Panc1 (cell line): Measurements from ENCODE around the gene ACP4. TPM values are rescaled to one million over a fixed set of nuclear protein-coding genes. Genes with fewer than 3 reads are reported as not detected.
"Not testable (repeated sequence)": the region's sequence is repeated elsewhere in the genome, so short reads cannot be mapped to it uniquely, and the experiment has no call there.

Experiments
- ATAC-seq: fragments of 200-7000 bp; cut with Tn5 transposase; 2 replicates; pipeline ENCODE4 v1.9.1; 2020; ENCODE audit warnings: mild to moderate bottlenecking, moderate library complexity
- BruUV-seq: library from RNA; stranded (reverse); fragments of 400-500 nt; replicated peaks from 2 replicates; lab custom pipeline; 2021; lab: Mats Ljungman, UMichigan
- CTCF ChIA-PET: fragments of 300-600 bp; sonication (Branson Sonifier 250); formaldehyde crosslinking; loops from one replicate; lab custom pipeline; 2022; ENCODE audit warnings: antibody characterized with exemption; lab: Charles Lee
- POLR2A ChIA-PET: fragments of 300-600 bp; sonication (Branson Sonifier 250); formaldehyde crosslinking; loops from one replicate; lab custom pipeline; 2022; ENCODE audit warnings: antibody characterized with exemption; lab: Charles Lee
- DNase-seq: peaks from one replicate; pipeline ENCODE4 v3.0.0-alpha.2; 2010; ENCODE audit warnings: low read depth, low spot score
- H3K27ac ChIP-seq: 2 replicates; pipeline ENCODE4 v1.5.1; 2011; ENCODE audit warnings: mild to moderate bottlenecking, low read length, inconsistent platforms
- H3K27me3 ChIP-seq: fragments of 200-500 bp; sonication (Bioruptor generic); 2 replicates; pipeline ENCODE4 v1.6.0; 2014; ENCODE audit warnings: low read length, inconsistent platforms; ENCODE audit not compliant: control insufficient read depth, insufficient read depth
- H3K36me3 ChIP-seq: fragments of 200-500 bp; sonication (Bioruptor generic); 2 replicates; pipeline ENCODE4 v1.5.1; 2014; ENCODE audit warnings: inconsistent platforms, mild to moderate bottlenecking, low read length, moderate library complexity; ENCODE audit not compliant: control insufficient read depth, insufficient read depth
- H3K4me1 ChIP-seq: 2 replicates; pipeline ENCODE4 v1.5.1; 2011; ENCODE audit warnings: inconsistent platforms, mild to moderate bottlenecking, low read length, moderate library complexity; ENCODE audit not compliant: control insufficient read depth, insufficient read depth
- H3K4me3 ChIP-seq, 2 experiments: 2 replicates each; pipeline ENCODE4 v1.5.1; 2011 to 2012; ENCODE audit warnings: low read depth in 2 of 2, low read length in 2 of 2, mild to moderate bottlenecking in 2 of 2, inconsistent platforms in 1 of 2, moderate library complexity in 1 of 2
- H3K9me3 ChIP-seq: fragments of 200-500 bp; sonication (Bioruptor generic); 2 replicates; pipeline ENCODE4 v1.5.1; 2014; ENCODE audit warnings: low read depth, mild to moderate bottlenecking, inconsistent platforms, low read length, moderate library complexity; ENCODE audit not compliant: control insufficient read depth, insufficient read depth
- CTCF ChIP-seq: fragments of 450-650 bp; IDR thresholded peaks from 2 replicates; pipeline ENCODE4 v1.5.1; 2017; ENCODE audit warnings: mild to moderate bottlenecking
- POLR2AphosphoS5 ChIP-seq: IDR thresholded peaks from 2 replicates; pipeline ENCODE4 v1.6.1; 2012; ENCODE audit warnings: mild to moderate bottlenecking, low read depth, low read length, moderate library complexity
- SIN3A ChIP-seq: IDR thresholded peaks from 2 replicates; pipeline ENCODE4 v1.6.1; 2012; ENCODE audit warnings: low read depth, mild to moderate bottlenecking, low read length, moderate library complexity, borderline replicate concordance; ENCODE audit not compliant: insufficient read depth
- TCF7L2 ChIP-seq: IDR thresholded peaks from 2 replicates; pipeline ENCODE4 v1.6.1; 2011; ENCODE audit warnings: mild to moderate bottlenecking, low read depth, low read length, inconsistent platforms
- in situ Hi-C: cut with HindIII; loops from 2 replicates; pipeline ENCODE4 v1.10.0; 2016; ENCODE audit warnings: low sequenced_read_pairs, low pct_unique_long_range_greater_than_20kb
- intact Hi-C: fragments of 100-400 bp; cut with micrococcal nuclease; formaldehyde crosslinking; loops from one replicate; pipeline ENCODE4 v1.10.0; 2022; ENCODE audit not compliant: unreplicated experiment
- total RNA-seq: library from RNA; stranded (reverse); gene quantifications from one replicate; pipeline ENCODE4 v1.2.1, GENCODE V29; 2021; ENCODE audit not compliant: unreplicated experiment
- TF ChIP-seq, protein P1 (sequence below), 2 experiments: IDR thresholded peaks; 2 replicates each; pipeline ENCODE4 v1.6.1; 2011 to 2012; ENCODE audit warnings: low read depth in 2 of 2, control low read depth in 1 of 2, low read length in 1 of 2, mild to moderate bottlenecking in 1 of 2, moderate library complexity in 1 of 2; ENCODE audit not compliant: insufficient read depth in 1 of 2

Gene ACP4
- total RNA-seq, 1 experiment from 2014 or later = not detected

- POLR2A ChIA-PET = no interaction called here
- in situ Hi-C loops = no loop called here
- ATAC-seq = no peak
- DNase-seq = no peak
- BruUV-seq = no TSS peak
- H3K27ac ChIP-seq = no peak overlapping the region
- no peaks in the 10 kb centered on the region for H3K36me3 ChIP-seq
- H3K27me3 ChIP-seq = no peaks in the 10 kb centered on the region
- H3K4me1 ChIP-seq = no peaks in the 10 kb centered on the region
- CTCF ChIA-PET = interaction anchor here (0.6 to 0.7 kb wide), 2 partner anchors 56 to 410 kb away, joined by 4 to 5 read pairs; no protein-coding TSS in a partner anchor
- intact Hi-C loops = no loop called here
- TF ChIP-seq, protein P1, sequence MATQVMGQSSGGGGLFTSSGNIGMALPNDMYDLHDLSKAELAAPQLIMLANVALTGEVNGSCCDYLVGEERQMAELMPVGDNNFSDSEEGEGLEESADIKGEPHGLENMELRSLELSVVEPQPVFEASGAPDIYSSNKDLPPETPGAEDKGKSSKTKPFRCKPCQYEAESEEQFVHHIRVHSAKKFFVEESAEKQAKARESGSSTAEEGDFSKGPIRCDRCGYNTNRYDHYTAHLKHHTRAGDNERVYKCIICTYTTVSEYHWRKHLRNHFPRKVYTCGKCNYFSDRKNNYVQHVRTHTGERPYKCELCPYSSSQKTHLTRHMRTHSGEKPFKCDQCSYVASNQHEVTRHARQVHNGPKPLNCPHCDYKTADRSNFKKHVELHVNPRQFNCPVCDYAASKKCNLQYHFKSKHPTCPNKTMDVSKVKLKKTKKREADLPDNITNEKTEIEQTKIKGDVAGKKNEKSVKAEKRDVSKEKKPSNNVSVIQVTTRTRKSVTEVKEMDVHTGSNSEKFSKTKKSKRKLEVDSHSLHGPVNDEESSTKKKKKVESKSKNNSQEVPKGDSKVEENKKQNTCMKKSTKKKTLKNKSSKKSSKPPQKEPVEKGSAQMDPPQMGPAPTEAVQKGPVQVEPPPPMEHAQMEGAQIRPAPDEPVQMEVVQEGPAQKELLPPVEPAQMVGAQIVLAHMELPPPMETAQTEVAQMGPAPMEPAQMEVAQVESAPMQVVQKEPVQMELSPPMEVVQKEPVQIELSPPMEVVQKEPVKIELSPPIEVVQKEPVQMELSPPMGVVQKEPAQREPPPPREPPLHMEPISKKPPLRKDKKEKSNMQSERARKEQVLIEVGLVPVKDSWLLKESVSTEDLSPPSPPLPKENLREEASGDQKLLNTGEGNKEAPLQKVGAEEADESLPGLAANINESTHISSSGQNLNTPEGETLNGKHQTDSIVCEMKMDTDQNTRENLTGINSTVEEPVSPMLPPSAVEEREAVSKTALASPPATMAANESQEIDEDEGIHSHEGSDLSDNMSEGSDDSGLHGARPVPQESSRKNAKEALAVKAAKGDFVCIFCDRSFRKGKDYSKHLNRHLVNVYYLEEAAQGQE (IDR thresholded peaks at IDR 0.05; ENCODE audit: insufficient read depth in 1 of 2, low read depth in 2 of 2, low read length in 1 of 2) = no peak
- TF ChIP-seq CTCF (no peak), TCF7L2 (no peak), SIN3A (no peak), POLR2AphosphoS5 (no peak)
- no peak overlapping the region for H3K4me3 ChIP-seq
- no peaks in the 10 kb centered on the region for H3K9me3 ChIP-seq
Observed at GRCh38 chr19:50759886-50760285, 30.3 kb upstream of the ACP4 start.

GRCh38 chr19:50761501-50761900, 28.7 kb upstream of the ACP4 start:
- POLR2A ChIA-PET, H3K9me3 ChIP-seq, CTCF ChIA-PET, H3K36me3 ChIP-seq, DNase-seq, ATAC-seq, H3K27ac ChIP-seq, BruUV-seq, intact Hi-C loops, H3K4me1 ChIP-seq, in situ Hi-C loops, H3K27me3 ChIP-seq, H3K4me3 ChIP-seq: not testable (repeated sequence)

DNA sequence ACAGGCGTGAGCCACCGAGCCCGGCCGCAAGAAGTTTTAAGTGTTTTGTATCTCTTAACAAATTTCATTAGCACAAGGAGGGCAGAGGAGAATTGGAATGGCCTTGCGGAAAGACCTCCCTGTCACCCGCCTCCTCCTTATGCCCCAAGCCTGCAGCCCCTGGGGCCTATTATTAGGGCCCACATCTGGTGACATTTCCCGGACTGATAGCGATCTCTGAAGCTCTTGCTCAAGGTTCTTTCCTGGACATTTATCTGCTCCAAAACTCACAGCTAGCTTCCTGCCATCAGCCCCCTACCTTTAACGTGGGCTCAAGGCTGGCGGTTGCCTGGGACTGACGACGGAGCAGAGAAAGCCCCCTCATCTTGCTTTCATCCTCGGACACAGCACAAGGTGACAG, 26.7 kb upstream of the ACP4 start:
- H3K27ac ChIP-seq, H3K36me3 ChIP-seq, H3K27me3 ChIP-seq, POLR2A ChIA-PET, ATAC-seq, in situ Hi-C loops, CTCF ChIA-PET, H3K9me3 ChIP-seq, BruUV-seq, intact Hi-C loops, DNase-seq, H3K4me3 ChIP-seq, H3K4me1 ChIP-seq: not testable (repeated sequence)
